Astrocyte of the hippocampus (primary cell): Measurements from ENCODE around the gene USP10.

Experiments used
- DNase-seq: peaks from one replicate; pipeline ENCODE4 v3.0.0; 2011; ENCODE audit warnings: low read depth, low spot score

The USP10 gene

GRCh38 chr16:84751947-84752346 is 52.1 kb downstream of the USP10 start:
- DNase-seq = no peak

- DNase-seq = no peak
Measured at GRCh38 chr16:84752600-84752999, 52.8 kb downstream of the USP10 start.

GRCh38 chr16:84753412-84754326 is 53.9 kb downstream of the USP10 start:
- no peak for DNase-seq

GRCh38 chr16:84754353-84754856 is 54.6 kb downstream of the USP10 start:
- DNase-seq = peak; percentile 92

- DNase-seq = no peak
Measured at GRCh38 chr16:84754956-84755672, 55.3 kb downstream of the USP10 start.

- no peak for DNase-seq
Measured at GRCh38 chr16:84756830-84757229, 57.0 kb downstream of the USP10 start.

- no peak for DNase-seq
Measured at GRCh38 chr16:84758627-84759026, 58.8 kb downstream of the USP10 start.

- DNase-seq = no peak
Measured at GRCh38 chr16:84759061-84759460, 59.3 kb downstream of the USP10 start.

- no peak for DNase-seq
Measured at GRCh38 chr16:84759906-84760305, 60.1 kb downstream of the USP10 start.

GRCh38 chr16:84761448-84762368 is 61.9 kb downstream of the USP10 start:
- DNase-seq = no peak

GRCh38 chr16:84763164-84763563 is 63.4 kb downstream of the USP10 start:
- DNase-seq = no peak

GRCh38 chr16:84763629-84764028 is 63.8 kb downstream of the USP10 start:
- DNase-seq = no peak

GRCh38 chr16:84764970-84765369 is 65.2 kb downstream of the USP10 start:
- no peak for DNase-seq

GRCh38 chr16:84765616-84766580 is 66.1 kb downstream of the USP10 start:
- no peak for DNase-seq

GRCh38 chr16:84766978-84767773 is 67.4 kb downstream of the USP10 start:
- no peak for DNase-seq

GRCh38 chr16:84768061-84768807 is 68.4 kb downstream of the USP10 start:
- DNase-seq = no peak

- no peak for DNase-seq
Measured at GRCh38 chr16:84768808-84769197, 69.0 kb downstream of the USP10 start.

- DNase-seq = no peak
Measured at GRCh38 chr16:84769416-84769815, 69.6 kb downstream of the USP10 start.

GRCh38 chr16:84773312-84773711 is 73.5 kb downstream of the USP10 start:
- no peak for DNase-seq
